Neural cell (in vitro differentiated cells): ENCODE measurements around the gene STH. TPM values are rescaled to one million over a fixed set of nuclear protein-coding genes. Genes with fewer than 3 reads are reported as not detected.

Experiments
- H2AFZ ChIP-seq: fragments of 200-600, 300-800 bp; sonication (generic), shearing (Covaris generic); 2 replicates; pipeline ENCODE4 v1.6.0; 2014; ENCODE audit warnings: low read depth, mild to moderate bottlenecking, antibody characterized with exemption, low read length, moderate library complexity
- H3F3A ChIP-seq: fragments of 200-600 bp; shearing (Covaris generic); 2 replicates; pipeline ENCODE4 v1.6.1; 2016; ENCODE audit warnings: mild to moderate bottlenecking, moderate library complexity, mixed read lengths, antibody characterized with exemption, low read length; ENCODE audit not compliant: insufficient read depth, poor library complexity, severe bottlenecking
- H3K27ac ChIP-seq: fragments of 200-600, 300-800 bp; sonication (generic), shearing (Covaris generic); 2 replicates; pipeline ENCODE4 v1.5.1; 2014; ENCODE audit warnings: mild to moderate bottlenecking, low read length, moderate library complexity
- H3K27me3 ChIP-seq: fragments of 300-800, 200-600 bp; sonication (generic), shearing (Covaris generic); 2 replicates; pipeline ENCODE4 v1.6.0; 2014; ENCODE audit warnings: mild to moderate bottlenecking, low read depth, low read length, moderate library complexity; ENCODE audit not compliant: insufficient read depth
- H3K36me3 ChIP-seq: fragments of 300-800, 200-600 bp; sonication (generic), shearing (Covaris generic); 2 replicates; pipeline ENCODE4 v1.5.1; 2014; ENCODE audit warnings: mild to moderate bottlenecking, antibody characterized with exemption, low read length, moderate library complexity; ENCODE audit not compliant: insufficient read depth
- H3K4me2 ChIP-seq: fragments of 300-800, 200-600 bp; sonication (generic), shearing (Covaris generic); 2 replicates; pipeline ENCODE4 v1.6.0; 2014; ENCODE audit warnings: mild to moderate bottlenecking, low read length
- H3K4me3 ChIP-seq: fragments of 300-800, 200-600 bp; sonication (generic), shearing (Covaris generic); 2 replicates; pipeline ENCODE4 v1.5.1; 2014; ENCODE audit warnings: mild to moderate bottlenecking, low read length, moderate library complexity
- H3K79me2 ChIP-seq: fragments of 200-600 bp; shearing (Covaris generic); replicated peaks from 2 replicates; pipeline ENCODE4 v1.6.0; 2014; ENCODE audit warnings: mild to moderate bottlenecking, low read length, moderate library complexity; ENCODE audit not compliant: insufficient read depth
- H3K9ac ChIP-seq: fragments of 300-800, 200-600 bp; sonication (generic), shearing (Covaris generic); 2 replicates; pipeline ENCODE4 v1.6.1; 2016; ENCODE audit warnings: mild to moderate bottlenecking, low read length, mixed read lengths
- H3K9me2 ChIP-seq: fragments of 200-600 bp; shearing (Covaris generic); 2 replicates; pipeline ENCODE4 v1.6.1; 2016; ENCODE audit warnings: mild to moderate bottlenecking, low read length, mixed read lengths; ENCODE audit not compliant: insufficient read depth
- H3K9me3 ChIP-seq: fragments of 200-600, 300-800 bp; sonication (generic), shearing (Covaris generic); 2 replicates; pipeline ENCODE4 v1.6.1; 2016; ENCODE audit warnings: mild to moderate bottlenecking, mixed run types, low read length, moderate library complexity, mixed read lengths
- H4K20me1 ChIP-seq: fragments of 200-600 bp; shearing (Covaris generic); 2 replicates; pipeline ENCODE4 v1.6.1; 2016; ENCODE audit warnings: mild to moderate bottlenecking, mixed run types; ENCODE audit not compliant: insufficient read depth
- EP300 ChIP-seq: fragments of 450-650 bp; conservative IDR thresholded peaks from 2 replicates; pipeline ENCODE4 v1.6.1; 2014; ENCODE audit warnings: antibody characterized with exemption, mild to moderate bottlenecking, moderate library complexity; ENCODE audit not compliant: poor library complexity, severe bottlenecking
- EZH2 ChIP-seq: fragments of 200-600, 300-800 bp; shearing (Covaris generic), sonication (generic); IDR thresholded peaks from 2 replicates; pipeline ENCODE4 v1.6.1; 2014; ENCODE audit warnings: antibody characterized with exemption, low read length, borderline replicate concordance, mild to moderate bottlenecking; ENCODE audit not compliant: insufficient read depth, poor library complexity, severe bottlenecking
- MXI1 ChIP-seq: fragments of 450-650 bp; conservative IDR thresholded peaks from 2 replicates; pipeline ENCODE4 v1.6.1; 2014; ENCODE audit warnings: antibody characterized with exemption, mild to moderate bottlenecking; ENCODE audit not compliant: poor library complexity, severe bottlenecking
- POLR2AphosphoS5 ChIP-seq: IDR thresholded peaks from 2 replicates; pipeline ENCODE4 v1.6.1; 2012
- RAD21 ChIP-seq: fragments of 450-650 bp; conservative IDR thresholded peaks from 2 replicates; pipeline ENCODE4 v1.6.1; 2014; ENCODE audit warnings: antibody characterized with exemption, mild to moderate bottlenecking, moderate library complexity
- SMC3 ChIP-seq: fragments of 450-650 bp; conservative IDR thresholded peaks from 2 replicates; pipeline ENCODE4 v1.6.1; 2014; ENCODE audit warnings: antibody characterized with exemption, mild to moderate bottlenecking, moderate library complexity; ENCODE audit not compliant: poor library complexity
- TAF1 ChIP-seq: IDR thresholded peaks from 2 replicates; pipeline ENCODE4 v1.6.1; 2012; ENCODE audit warnings: low read depth
- polyA plus RNA-seq: library from polyadenylated mRNA; depleted of rRNA; stranded (reverse); fragments of >200 nt; gene quantifications from 2 replicates; pipeline ENCODE4 v1.2.3, GENCODE V29; 2014
- TF ChIP-seq, protein P1 (sequence below): IDR thresholded peaks from 2 replicates; pipeline ENCODE4 v1.6.1; 2012; ENCODE audit warnings: borderline replicate concordance
- TF ChIP-seq, protein P2 (sequence below): fragments of 450-650 bp; IDR thresholded peaks from 2 replicates; pipeline ENCODE4 v1.5.1; 2014; ENCODE audit warnings: antibody characterized with exemption, mild to moderate bottlenecking, moderate library complexity; ENCODE audit not compliant: poor library complexity, severe bottlenecking

The STH gene
- polyA plus RNA-seq, 1 donor from 2014 or later: not detected

DNA sequence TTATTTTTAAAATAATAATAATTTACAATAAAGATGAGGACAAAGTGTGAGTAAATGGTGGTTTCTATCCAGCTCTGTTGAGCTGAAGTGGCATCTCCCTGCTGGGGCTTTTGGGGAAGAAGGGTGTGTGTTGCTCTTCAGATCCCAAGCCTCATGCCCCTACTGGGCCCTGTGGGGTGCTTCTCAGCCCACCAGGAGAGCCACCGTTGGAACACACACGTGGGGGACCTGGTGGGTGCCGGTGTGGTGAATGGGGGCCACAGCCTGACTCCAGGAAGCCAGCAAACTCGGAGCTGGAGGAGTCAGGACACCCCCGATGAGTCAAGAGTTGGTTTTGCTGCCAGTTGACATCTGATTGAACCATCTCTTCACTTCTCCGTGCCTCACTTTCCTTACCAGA is 37.8 kb upstream of the STH start:
- H3K4me2 ChIP-seq: no peak overlapping the region
- H3K36me3 ChIP-seq: no peaks in the 10 kb centered on the region
- no peak overlapping the region for H3K9ac ChIP-seq
- H2AFZ ChIP-seq: no peak overlapping the region
- H3F3A ChIP-seq: no peaks in the 10 kb centered on the region
- no peak overlapping the region for H3K4me3 ChIP-seq
- no peaks in the 10 kb centered on the region for H3K27me3 ChIP-seq
- no peak overlapping the region for H3K27ac ChIP-seq
- no peaks in the 10 kb centered on the region for H3K9me2 ChIP-seq
- no peaks in the 10 kb centered on the region for H3K79me2 ChIP-seq
- peaks cover 4% of the 10 kb centered on the region for H4K20me1 ChIP-seq
- no peaks in the 10 kb centered on the region for H3K9me3 ChIP-seq
- TF ChIP-seq POLR2AphosphoS5: no peak
- TF ChIP-seq, protein P1, sequence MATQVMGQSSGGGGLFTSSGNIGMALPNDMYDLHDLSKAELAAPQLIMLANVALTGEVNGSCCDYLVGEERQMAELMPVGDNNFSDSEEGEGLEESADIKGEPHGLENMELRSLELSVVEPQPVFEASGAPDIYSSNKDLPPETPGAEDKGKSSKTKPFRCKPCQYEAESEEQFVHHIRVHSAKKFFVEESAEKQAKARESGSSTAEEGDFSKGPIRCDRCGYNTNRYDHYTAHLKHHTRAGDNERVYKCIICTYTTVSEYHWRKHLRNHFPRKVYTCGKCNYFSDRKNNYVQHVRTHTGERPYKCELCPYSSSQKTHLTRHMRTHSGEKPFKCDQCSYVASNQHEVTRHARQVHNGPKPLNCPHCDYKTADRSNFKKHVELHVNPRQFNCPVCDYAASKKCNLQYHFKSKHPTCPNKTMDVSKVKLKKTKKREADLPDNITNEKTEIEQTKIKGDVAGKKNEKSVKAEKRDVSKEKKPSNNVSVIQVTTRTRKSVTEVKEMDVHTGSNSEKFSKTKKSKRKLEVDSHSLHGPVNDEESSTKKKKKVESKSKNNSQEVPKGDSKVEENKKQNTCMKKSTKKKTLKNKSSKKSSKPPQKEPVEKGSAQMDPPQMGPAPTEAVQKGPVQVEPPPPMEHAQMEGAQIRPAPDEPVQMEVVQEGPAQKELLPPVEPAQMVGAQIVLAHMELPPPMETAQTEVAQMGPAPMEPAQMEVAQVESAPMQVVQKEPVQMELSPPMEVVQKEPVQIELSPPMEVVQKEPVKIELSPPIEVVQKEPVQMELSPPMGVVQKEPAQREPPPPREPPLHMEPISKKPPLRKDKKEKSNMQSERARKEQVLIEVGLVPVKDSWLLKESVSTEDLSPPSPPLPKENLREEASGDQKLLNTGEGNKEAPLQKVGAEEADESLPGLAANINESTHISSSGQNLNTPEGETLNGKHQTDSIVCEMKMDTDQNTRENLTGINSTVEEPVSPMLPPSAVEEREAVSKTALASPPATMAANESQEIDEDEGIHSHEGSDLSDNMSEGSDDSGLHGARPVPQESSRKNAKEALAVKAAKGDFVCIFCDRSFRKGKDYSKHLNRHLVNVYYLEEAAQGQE: no peak
- no peak for TF ChIP-seq SMC3
- TF ChIP-seq EZH2: no peak
- no peak for TF ChIP-seq TAF1
- no peak for TF ChIP-seq MXI1
- TF ChIP-seq, protein P2, sequence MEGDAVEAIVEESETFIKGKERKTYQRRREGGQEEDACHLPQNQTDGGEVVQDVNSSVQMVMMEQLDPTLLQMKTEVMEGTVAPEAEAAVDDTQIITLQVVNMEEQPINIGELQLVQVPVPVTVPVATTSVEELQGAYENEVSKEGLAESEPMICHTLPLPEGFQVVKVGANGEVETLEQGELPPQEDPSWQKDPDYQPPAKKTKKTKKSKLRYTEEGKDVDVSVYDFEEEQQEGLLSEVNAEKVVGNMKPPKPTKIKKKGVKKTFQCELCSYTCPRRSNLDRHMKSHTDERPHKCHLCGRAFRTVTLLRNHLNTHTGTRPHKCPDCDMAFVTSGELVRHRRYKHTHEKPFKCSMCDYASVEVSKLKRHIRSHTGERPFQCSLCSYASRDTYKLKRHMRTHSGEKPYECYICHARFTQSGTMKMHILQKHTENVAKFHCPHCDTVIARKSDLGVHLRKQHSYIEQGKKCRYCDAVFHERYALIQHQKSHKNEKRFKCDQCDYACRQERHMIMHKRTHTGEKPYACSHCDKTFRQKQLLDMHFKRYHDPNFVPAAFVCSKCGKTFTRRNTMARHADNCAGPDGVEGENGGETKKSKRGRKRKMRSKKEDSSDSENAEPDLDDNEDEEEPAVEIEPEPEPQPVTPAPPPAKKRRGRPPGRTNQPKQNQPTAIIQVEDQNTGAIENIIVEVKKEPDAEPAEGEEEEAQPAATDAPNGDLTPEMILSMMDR: no peak

DNA sequence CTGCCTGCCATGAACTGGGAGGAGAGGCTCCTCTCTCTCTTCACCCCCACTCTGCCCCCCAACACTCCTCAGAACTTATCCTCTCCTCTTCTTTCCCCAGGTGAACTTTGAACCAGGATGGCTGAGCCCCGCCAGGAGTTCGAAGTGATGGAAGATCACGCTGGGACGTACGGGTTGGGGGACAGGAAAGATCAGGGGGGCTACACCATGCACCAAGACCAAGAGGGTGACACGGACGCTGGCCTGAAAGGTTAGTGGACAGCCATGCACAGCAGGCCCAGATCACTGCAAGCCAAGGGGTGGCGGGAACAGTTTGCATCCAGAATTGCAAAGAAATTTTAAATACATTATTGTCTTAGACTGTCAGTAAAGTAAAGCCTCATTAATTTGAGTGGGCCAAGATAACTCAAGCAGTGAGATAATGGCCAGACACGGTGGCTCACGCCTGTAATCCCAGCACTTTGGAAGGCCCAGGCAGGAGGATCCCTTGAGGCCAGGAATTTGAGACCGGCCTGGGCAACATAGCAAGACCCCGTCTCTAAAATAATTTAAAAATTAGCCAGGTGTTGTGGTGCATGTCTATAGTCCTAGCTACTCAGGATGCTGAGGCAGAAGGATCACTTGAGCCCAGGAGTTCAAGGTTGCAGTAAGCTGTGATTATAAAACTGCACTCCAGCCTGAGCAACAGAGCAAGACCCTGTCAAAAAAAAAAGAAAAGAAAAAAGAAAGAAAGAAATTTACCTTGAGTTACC is 36.7 kb upstream of the STH start:
- Histone ChIP-seq H2AFZ (no peak overlapping the region), H3F3A (no peaks in the 10 kb centered on the region), H3K9me3 (no peaks in the 10 kb centered on the region), H3K4me3 (no peak overlapping the region), H3K4me2 (no peak overlapping the region), H3K9ac (no peak overlapping the region), H3K36me3 (no peaks in the 10 kb centered on the region), H3K27me3 (no peaks in the 10 kb centered on the region), H4K20me1 (peaks cover 2% of the 10 kb centered on the region), H3K79me2 (no peaks in the 10 kb centered on the region), H3K9me2 (no peaks in the 10 kb centered on the region), H3K27ac (no peak overlapping the region)
- TF ChIP-seq, protein P1: no peak
- TF ChIP-seq, protein P2: no peak
- TF ChIP-seq POLR2AphosphoS5 (no peak), SMC3 (no peak), TAF1 (no peak), EP300 (no peak), RAD21 (no peak), EZH2 (no peak), MXI1 (no peak)
